ENCODE data around the gene PMIS2.

PMIS2 gene

GRCh38 chr19:35615036-35615435, 29.1 kb downstream of the PMIS2 start:
- no peak overlapping the region for H3K4me2 ChIP-seq (ENCODE audit: low read depth, low read length, poor library complexity, severe bottlenecking)
- no peaks in the 10 kb centered on the region for H4K20me1 ChIP-seq (ENCODE audit: insufficient read depth, low read length, poor library complexity, severe bottlenecking)
- TF ChIP-seq, protein P1, sequence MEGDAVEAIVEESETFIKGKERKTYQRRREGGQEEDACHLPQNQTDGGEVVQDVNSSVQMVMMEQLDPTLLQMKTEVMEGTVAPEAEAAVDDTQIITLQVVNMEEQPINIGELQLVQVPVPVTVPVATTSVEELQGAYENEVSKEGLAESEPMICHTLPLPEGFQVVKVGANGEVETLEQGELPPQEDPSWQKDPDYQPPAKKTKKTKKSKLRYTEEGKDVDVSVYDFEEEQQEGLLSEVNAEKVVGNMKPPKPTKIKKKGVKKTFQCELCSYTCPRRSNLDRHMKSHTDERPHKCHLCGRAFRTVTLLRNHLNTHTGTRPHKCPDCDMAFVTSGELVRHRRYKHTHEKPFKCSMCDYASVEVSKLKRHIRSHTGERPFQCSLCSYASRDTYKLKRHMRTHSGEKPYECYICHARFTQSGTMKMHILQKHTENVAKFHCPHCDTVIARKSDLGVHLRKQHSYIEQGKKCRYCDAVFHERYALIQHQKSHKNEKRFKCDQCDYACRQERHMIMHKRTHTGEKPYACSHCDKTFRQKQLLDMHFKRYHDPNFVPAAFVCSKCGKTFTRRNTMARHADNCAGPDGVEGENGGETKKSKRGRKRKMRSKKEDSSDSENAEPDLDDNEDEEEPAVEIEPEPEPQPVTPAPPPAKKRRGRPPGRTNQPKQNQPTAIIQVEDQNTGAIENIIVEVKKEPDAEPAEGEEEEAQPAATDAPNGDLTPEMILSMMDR (conservative IDR thresholded peaks at IDR 0.05; ENCODE audit: low read length): no peak
- no peak for TF ChIP-seq EZH2phosphoT487 (IDR thresholded peaks at IDR 0.05; ENCODE audit: borderline replicate concordance)
- H3K36me3 ChIP-seq (ENCODE audit: insufficient read depth, low read length): no peaks in the 10 kb centered on the region
- no peaks in the 10 kb centered on the region for H3F3A ChIP-seq (ENCODE audit: low read depth)
- H3K4me1 ChIP-seq (ENCODE audit: insufficient read depth, low read length, poor library complexity, severe bottlenecking): peaks cover 18% of the 10 kb centered on the region
- no peaks in the 10 kb centered on the region for H3K9me2 ChIP-seq (replicated peaks; ENCODE audit: low read depth, low read length)
- H2AFZ ChIP-seq (ENCODE audit: low read length): no peak overlapping the region
- H3K79me2 ChIP-seq (ENCODE audit: insufficient read depth, low read length): peaks cover 14% of the 10 kb centered on the region
- no peak overlapping the region for H3K4me3 ChIP-seq (ENCODE audit: low read length, poor library complexity, severe bottlenecking)
- no peak overlapping the region for H3K9ac ChIP-seq (ENCODE audit: low read depth, low read length, poor library complexity, severe bottlenecking)
- H3K27me3 ChIP-seq (ENCODE audit: insufficient read depth, low read length, poor library complexity, severe bottlenecking): no peaks in the 10 kb centered on the region
- H3K9me3 ChIP-seq (ENCODE audit: insufficient read depth, low read depth, low read length): no peaks in the 10 kb centered on the region

DNA sequence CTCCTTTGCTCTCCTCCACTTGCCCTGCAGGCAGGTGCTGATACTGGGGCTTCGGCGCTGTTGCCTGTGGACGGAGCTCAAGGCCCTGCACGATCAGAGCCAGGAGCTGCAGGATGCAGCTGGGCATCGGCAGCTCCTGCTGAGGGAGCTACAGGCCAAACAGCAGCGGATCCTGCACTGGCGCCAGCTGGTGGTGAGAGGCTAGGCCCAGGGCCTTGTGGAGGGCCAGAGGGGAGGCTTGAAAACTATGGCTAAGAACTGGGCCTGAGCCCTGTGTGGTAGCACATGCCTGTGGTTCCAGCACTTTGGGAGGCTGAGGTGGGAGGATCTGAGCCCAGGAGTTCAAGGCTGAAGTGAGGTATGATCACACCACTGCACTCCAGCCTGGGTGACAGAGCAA, 32.9 kb downstream of the PMIS2 start:
- H2AFZ ChIP-seq (ENCODE audit: low read length): no peak overlapping the region
- H3K9me3 ChIP-seq (ENCODE audit: insufficient read depth, low read depth, low read length): no peaks in the 10 kb centered on the region
- no peaks in the 10 kb centered on the region for H3K9me2 ChIP-seq (replicated peaks; ENCODE audit: low read depth, low read length)
- TF ChIP-seq, protein P1 (conservative IDR thresholded peaks at IDR 0.05; ENCODE audit: low read length): no peak
- no peak for TF ChIP-seq EZH2phosphoT487 (IDR thresholded peaks at IDR 0.05; ENCODE audit: borderline replicate concordance)
- H3K9ac ChIP-seq (ENCODE audit: low read depth, low read length, poor library complexity, severe bottlenecking): no peak overlapping the region
- no peaks in the 10 kb centered on the region for H3K36me3 ChIP-seq (ENCODE audit: insufficient read depth, low read length)
- no peaks in the 10 kb centered on the region for H3F3A ChIP-seq (ENCODE audit: low read depth)
- H3K4me3 ChIP-seq (ENCODE audit: low read length, poor library complexity, severe bottlenecking): no peak overlapping the region
- H3K27me3 ChIP-seq (ENCODE audit: insufficient read depth, low read length, poor library complexity, severe bottlenecking): no peaks in the 10 kb centered on the region
- no peak overlapping the region for H3K4me2 ChIP-seq (ENCODE audit: low read depth, low read length, poor library complexity, severe bottlenecking)
- H3K4me1 ChIP-seq (ENCODE audit: insufficient read depth, low read length, poor library complexity, severe bottlenecking): peaks cover 3% of the 10 kb centered on the region
- no peaks in the 10 kb centered on the region for H4K20me1 ChIP-seq (ENCODE audit: insufficient read depth, low read length, poor library complexity, severe bottlenecking)
- H3K79me2 ChIP-seq (ENCODE audit: insufficient read depth, low read length): peaks cover 2% of the 10 kb centered on the region

GRCh38 chr19:35619290-35619923, 33.4 kb downstream of the PMIS2 start:
- no peaks in the 10 kb centered on the region for H3K27me3 ChIP-seq (ENCODE audit: insufficient read depth, low read length, poor library complexity, severe bottlenecking)
- H4K20me1 ChIP-seq (ENCODE audit: insufficient read depth, low read length, poor library complexity, severe bottlenecking): no peaks in the 10 kb centered on the region
- no peak overlapping the region for H2AFZ ChIP-seq (ENCODE audit: low read length)
- H3K36me3 ChIP-seq (ENCODE audit: insufficient read depth, low read length): no peaks in the 10 kb centered on the region
- H3K9me3 ChIP-seq (ENCODE audit: insufficient read depth, low read depth, low read length): no peaks in the 10 kb centered on the region
- H3K9ac ChIP-seq (ENCODE audit: low read depth, low read length, poor library complexity, severe bottlenecking): no peak overlapping the region
- H3F3A ChIP-seq (ENCODE audit: low read depth): no peaks in the 10 kb centered on the region
- H3K4me1 ChIP-seq (ENCODE audit: insufficient read depth, low read length, poor library complexity, severe bottlenecking): no peaks in the 10 kb centered on the region
- H3K9me2 ChIP-seq (replicated peaks; ENCODE audit: low read depth, low read length): no peaks in the 10 kb centered on the region
- no peak overlapping the region for H3K4me2 ChIP-seq (ENCODE audit: low read depth, low read length, poor library complexity, severe bottlenecking)
- H3K79me2 ChIP-seq (ENCODE audit: insufficient read depth, low read length): no peaks in the 10 kb centered on the region
- no peak overlapping the region for H3K4me3 ChIP-seq (ENCODE audit: low read length, poor library complexity, severe bottlenecking)
- TF ChIP-seq, protein P1 (conservative IDR thresholded peaks at IDR 0.05; ENCODE audit: low read length): no peak
- no peak for TF ChIP-seq EZH2phosphoT487 (IDR thresholded peaks at IDR 0.05; ENCODE audit: borderline replicate concordance)

All from Loucy (cell line).